RWPE1 (cell line): Measurements from ENCODE around the gene CX3CL1.
A peak's percentile ranks its signal among the peaks of the same experiment; 100 is the strongest.

Experiments
- CTCF ChIA-PET: fragments of 350-600 bp; sonication (Branson Sonifier 250); formaldehyde crosslinking; extraction: SDS; loops from one replicate; lab custom pipeline; 2021; lab: Yijun Ruan, JAX
- POLR2A ChIA-PET: fragments of 400-600 bp; formaldehyde crosslinking; extraction: SDS; loops from one replicate; lab custom pipeline; 2020; ENCODE audit warnings: antibody characterized with exemption; ENCODE audit not compliant: low non-redundant PET; lab: Yijun Ruan, JAX
- DNase-seq: peaks from one replicate; pipeline ENCODE4 v3.0.0; 2012; ENCODE audit warnings: low spot score
- H3K27ac ChIP-seq: fragments of 450-650 bp; 2 replicates; pipeline ENCODE4 v1.5.1; 2017
- CTCF ChIP-seq: fragments of 450-650 bp; conservative IDR thresholded peaks from 2 replicates; pipeline ENCODE4 v1.5.1; 2017; ENCODE audit warnings: low read depth, mild to moderate bottlenecking

CX3CL1 gene

GRCh38 chr16:57427307-57427706 is 55.0 kb downstream of the CX3CL1 start:
- POLR2A ChIA-PET: no interaction called here

GRCh38 chr16:57427824-57428223 is 55.5 kb downstream of the CX3CL1 start:
- H3K27ac ChIP-seq: no peak overlapping the region
- no peak for DNase-seq
- ChIA-PET CTCF (no interaction called here), POLR2A (no interaction called here)
- TF ChIP-seq CTCF: no peak

More at GRCh38 chr16:57427307-57427706, 55.0 kb downstream of the CX3CL1 start:
- DNase-seq: no peak
- H3K27ac ChIP-seq: peak overlapping the region; percentile 20
- CTCF ChIA-PET: no interaction called here
- TF ChIP-seq CTCF: no peak

- no peak for DNase-seq
- CTCF ChIA-PET: no interaction called here
- POLR2A ChIA-PET: no interaction called here
- no peak overlapping the region for H3K27ac ChIP-seq
- no peak for TF ChIP-seq CTCF
Observed at GRCh38 chr16:57430955-57431354, 58.7 kb downstream of the CX3CL1 start.

GRCh38 chr16:57432505-57432904 is 60.2 kb downstream of the CX3CL1 start:
- CTCF ChIA-PET: interaction anchor here (1.0 to 1.5 kb wide), 2 partner anchors 10 to 12 kb away, joined by 5 to 6 read pairs; no protein-coding TSS in a partner anchor
- no peak for DNase-seq
- H3K27ac ChIP-seq: no peak overlapping the region
- POLR2A ChIA-PET: no interaction called here
- TF ChIP-seq CTCF: no peak

- TF ChIP-seq CTCF: no peak
- ChIA-PET CTCF (interaction anchor here (1.5 kb wide), 1 partner anchor 11 kb away, joined by 5 read pairs; no protein-coding TSS in a partner anchor), POLR2A (no interaction called here)
- no peak overlapping the region for H3K27ac ChIP-seq
- DNase-seq: no peak
Observed at GRCh38 chr16:57432989-57433388, 60.7 kb downstream of the CX3CL1 start.

- no peak overlapping the region for H3K27ac ChIP-seq
- TF ChIP-seq CTCF: no peak
- ChIA-PET CTCF (interaction anchor here (0.6 kb wide), 1 partner anchor 215 kb away, joined by 3 read pairs; no protein-coding TSS in a partner anchor), POLR2A (no interaction called here)
- no peak for DNase-seq
Observed at GRCh38 chr16:57434003-57434402, 61.7 kb downstream of the CX3CL1 start.
